Measurements from ENCODE around the gene KNDC1. TPM values are rescaled to one million over a fixed set of nuclear protein-coding genes. Genes with fewer than 3 reads are reported as not detected.

KNDC1 gene
- total and polyA plus RNA-seq, 2 experiments from 2014 or later: 1.8 to 16.0 TPM

GRCh38 chr10:133126431-133127290 is 33.4 kb upstream of the KNDC1 start:
- no peaks in the 10 kb centered on the region for H3K36me3 Mint-ChIP-seq (ENCODE audit: low read depth)
- Histone ChIP-seq H2AFZ (no peak overlapping the region), H3K27ac (ENCODE audit: low read depth) (no peak overlapping the region), H3K79me2 (replicated peaks; ENCODE audit: insufficient read depth) (no peaks in the 10 kb centered on the region), H3K27me3 (ENCODE audit: insufficient read depth) (no peaks in the 10 kb centered on the region), H3K36me3 (ENCODE audit: insufficient read depth) (no peaks in the 10 kb centered on the region), H3F3A (replicated peaks; ENCODE audit: low read depth) (no peaks in the 10 kb centered on the region), H4K20me1 (replicated peaks; ENCODE audit: insufficient read depth) (no peaks in the 10 kb centered on the region), H3K4me2 (no peak overlapping the region), H3K9me2 (ENCODE audit: insufficient read depth) (no peaks in the 10 kb centered on the region), H3K4me3 (no peak overlapping the region), H3K4me1 (ENCODE audit: insufficient read depth) (no peaks in the 10 kb centered on the region)
- no peak overlapping the region for H3K27ac Mint-ChIP-seq
- DNase-seq (ENCODE audit: low spot score) (no peak), ATAC-seq (no peak)
- H3K4me1 Mint-ChIP-seq: peaks cover 2% of the 10 kb centered on the region; the same call in 1 of the 3 replicates
- peaks cover 11% of the 10 kb centered on the region for H3K27me3 Mint-ChIP-seq (ENCODE audit: insufficient read depth, low read depth, poor library complexity)
- H3K4me3 Mint-ChIP-seq: no peak overlapping the region
- H3K9me3 Mint-ChIP-seq: no peaks in the 10 kb centered on the region; the same call in 2 of the 3 replicates
- TF ChIP-seq ZNF331 (CRISPR knock-in tag; IDR thresholded peaks at IDR 0.05; ENCODE audit: low read depth): no peak
- TF ChIP-seq CTCF (conservative IDR thresholded peaks at IDR 0.05; ENCODE audit: low read depth in 2 of 2): no peak
- no peak for TF ChIP-seq JUNB (IDR thresholded peaks at IDR 0.05; ENCODE audit: unreplicated experiment)
- TF ChIP-seq CREB1 (CRISPR knock-in tag; IDR thresholded peaks at IDR 0.05; ENCODE audit: low read depth): no peak
- no peak for TF ChIP-seq NANOG (IDR thresholded peaks at IDR 0.05; ENCODE audit: borderline replicate concordance)
- no peak for TF ChIP-seq ETS1 (IDR thresholded peaks at IDR 0.05)
- TF ChIP-seq EZH2 (IDR thresholded peaks at IDR 0.05; ENCODE audit: low read depth, unreplicated experiment): no peak
- TF ChIP-seq ZNF462 (CRISPR knock-in tag; IDR thresholded peaks at IDR 0.05): no peak
- TF ChIP-seq POLR2AphosphoS5 (IDR thresholded peaks at IDR 0.05; ENCODE audit: low read depth): no peak
- no peak for TF ChIP-seq STAT1 (IDR thresholded peaks at IDR 0.05; ENCODE audit: unreplicated experiment)
- TF ChIP-seq ZNF114 (CRISPR knock-in tag; IDR thresholded peaks at IDR 0.05): no peak
- TF ChIP-seq REST (IDR thresholded peaks at IDR 0.05; ENCODE audit: unreplicated experiment): no peak
- TF ChIP-seq EZH2phosphoT487 (IDR thresholded peaks at IDR 0.05; ENCODE audit: unreplicated experiment): no peak

Measured in GM23338 (cell line).